ENCODE measurements around the gene ARHGAP15.
A peak's percentile ranks its signal among the peaks of the same experiment; 100 is the strongest.

ARHGAP15 gene

GRCh38 chr2:143802871-143803650 lies 673.8 kb downstream of the ARHGAP15 start:
- TF ChIP-seq, protein P1, sequence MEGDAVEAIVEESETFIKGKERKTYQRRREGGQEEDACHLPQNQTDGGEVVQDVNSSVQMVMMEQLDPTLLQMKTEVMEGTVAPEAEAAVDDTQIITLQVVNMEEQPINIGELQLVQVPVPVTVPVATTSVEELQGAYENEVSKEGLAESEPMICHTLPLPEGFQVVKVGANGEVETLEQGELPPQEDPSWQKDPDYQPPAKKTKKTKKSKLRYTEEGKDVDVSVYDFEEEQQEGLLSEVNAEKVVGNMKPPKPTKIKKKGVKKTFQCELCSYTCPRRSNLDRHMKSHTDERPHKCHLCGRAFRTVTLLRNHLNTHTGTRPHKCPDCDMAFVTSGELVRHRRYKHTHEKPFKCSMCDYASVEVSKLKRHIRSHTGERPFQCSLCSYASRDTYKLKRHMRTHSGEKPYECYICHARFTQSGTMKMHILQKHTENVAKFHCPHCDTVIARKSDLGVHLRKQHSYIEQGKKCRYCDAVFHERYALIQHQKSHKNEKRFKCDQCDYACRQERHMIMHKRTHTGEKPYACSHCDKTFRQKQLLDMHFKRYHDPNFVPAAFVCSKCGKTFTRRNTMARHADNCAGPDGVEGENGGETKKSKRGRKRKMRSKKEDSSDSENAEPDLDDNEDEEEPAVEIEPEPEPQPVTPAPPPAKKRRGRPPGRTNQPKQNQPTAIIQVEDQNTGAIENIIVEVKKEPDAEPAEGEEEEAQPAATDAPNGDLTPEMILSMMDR (IDR thresholded peaks at IDR 0.05; ENCODE audit: insufficient read depth, low read depth, low read length, missing control alignments) = no peak
- peak overlapping the region; percentile 14; the same call in 1 of the 2 replicates for H3K4me3 ChIP-seq (ENCODE audit: low read depth, low read length)
- peak; percentile 63 for DNase-seq (ENCODE audit: low read depth)

DNA sequence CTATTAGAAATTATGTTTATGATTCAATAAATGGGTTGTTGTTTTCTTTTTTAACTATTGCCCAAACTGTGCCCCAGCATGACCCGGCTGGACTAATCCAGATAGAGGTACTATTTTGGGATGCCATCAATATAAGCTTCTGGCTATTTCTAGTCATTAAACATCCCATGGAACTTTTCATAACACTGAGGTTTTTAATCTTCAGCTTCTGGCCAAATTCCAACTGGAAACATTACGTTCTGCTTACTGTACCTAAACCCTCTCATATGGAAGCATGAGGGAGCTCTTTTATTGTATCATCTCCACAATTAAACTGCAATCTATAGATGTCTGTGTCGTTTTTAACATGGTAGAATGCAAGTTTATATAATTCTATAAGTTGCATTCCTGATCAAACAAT lies 674.7 kb downstream of the ARHGAP15 start:
- no peak overlapping the region for H3K4me3 ChIP-seq (ENCODE audit: low read depth, low read length)
- DNase-seq (ENCODE audit: low read depth) = no peak
- TF ChIP-seq, protein P1 (IDR thresholded peaks at IDR 0.05; ENCODE audit: insufficient read depth, low read depth, low read length, missing control alignments) = no peak

- no peak overlapping the region for H3K4me3 ChIP-seq (ENCODE audit: low read depth, low read length)
- TF ChIP-seq, protein P1 (IDR thresholded peaks at IDR 0.05; ENCODE audit: insufficient read depth, low read depth, low read length, missing control alignments) = no peak
- no peak for DNase-seq (ENCODE audit: low read depth)
These were observed 676.4 kb downstream of the ARHGAP15 start for GRCh38 chr2:143805666-143806065.

- TF ChIP-seq, protein P1 (IDR thresholded peaks at IDR 0.05; ENCODE audit: insufficient read depth, low read depth, low read length, missing control alignments) = no peak
- DNase-seq (ENCODE audit: low read depth) = no peak
- H3K4me3 ChIP-seq (ENCODE audit: low read depth, low read length) = no peak overlapping the region
These were observed 678.0 kb downstream of the ARHGAP15 start for GRCh38 chr2:143807192-143807591.

GRCh38 chr2:143807671-143808070 lies 678.5 kb downstream of the ARHGAP15 start:
- H3K4me3 ChIP-seq (ENCODE audit: low read depth, low read length) = no peak overlapping the region
- TF ChIP-seq, protein P1 (IDR thresholded peaks at IDR 0.05; ENCODE audit: insufficient read depth, low read depth, low read length, missing control alignments) = no peak
- no peak for DNase-seq (ENCODE audit: low read depth)

GRCh38 chr2:143808166-143808565 lies 678.9 kb downstream of the ARHGAP15 start:
- no peak for DNase-seq (ENCODE audit: low read depth)
- H3K4me3 ChIP-seq (ENCODE audit: low read depth, low read length) = no peak overlapping the region
- TF ChIP-seq, protein P1 (IDR thresholded peaks at IDR 0.05; ENCODE audit: insufficient read depth, low read depth, low read length, missing control alignments) = no peak

- no peak for DNase-seq (ENCODE audit: low read depth)
These were observed 685.9 kb downstream of the ARHGAP15 start for GRCh38 chr2:143815082-143815481.

More at GRCh38 chr2:143815082-143815481, 685.9 kb downstream of the ARHGAP15 start:
- TF ChIP-seq, protein P1 (IDR thresholded peaks at IDR 0.05; ENCODE audit: insufficient read depth, low read depth, low read length, missing control alignments) = no peak
- no peak overlapping the region for H3K4me3 ChIP-seq (ENCODE audit: low read depth, low read length)
